Stimulated activated naive CD8-positive, alpha-beta T cell treated with anti-CD3 and anti-CD28 coated beads, Interleukin-15, Interleukin-2, amounts not matched to agents 100 ng/mL and 50 ng/mL, for 24 hours (primary cell): Measurements from ENCODE around the gene ITPKC.

Experiments
- H3K27ac Mint-ChIP-seq: one replicate; pipeline ENCODE4 v1.8.0; 2021; ENCODE audit warnings: mild to moderate bottlenecking, mixed read lengths
- H3K27me3 Mint-ChIP-seq: one replicate; pipeline ENCODE4 v1.8.0; 2021; ENCODE audit warnings: mixed read lengths
- H3K36me3 Mint-ChIP-seq: one replicate; pipeline ENCODE4 v1.8.0; 2021; ENCODE audit warnings: low read depth, mixed read lengths
- H3K4me1 Mint-ChIP-seq: one replicate; pipeline ENCODE4 v1.8.0; 2021; ENCODE audit warnings: low read depth, mixed read lengths
- H3K4me3 Mint-ChIP-seq: one replicate; pipeline ENCODE4 v1.8.0; 2021; ENCODE audit warnings: mild to moderate bottlenecking, mixed read lengths
- H3K9me3 Mint-ChIP-seq: one replicate; pipeline ENCODE4 v1.8.0; 2021; ENCODE audit warnings: mixed read lengths

The ITPKC gene

DNA sequence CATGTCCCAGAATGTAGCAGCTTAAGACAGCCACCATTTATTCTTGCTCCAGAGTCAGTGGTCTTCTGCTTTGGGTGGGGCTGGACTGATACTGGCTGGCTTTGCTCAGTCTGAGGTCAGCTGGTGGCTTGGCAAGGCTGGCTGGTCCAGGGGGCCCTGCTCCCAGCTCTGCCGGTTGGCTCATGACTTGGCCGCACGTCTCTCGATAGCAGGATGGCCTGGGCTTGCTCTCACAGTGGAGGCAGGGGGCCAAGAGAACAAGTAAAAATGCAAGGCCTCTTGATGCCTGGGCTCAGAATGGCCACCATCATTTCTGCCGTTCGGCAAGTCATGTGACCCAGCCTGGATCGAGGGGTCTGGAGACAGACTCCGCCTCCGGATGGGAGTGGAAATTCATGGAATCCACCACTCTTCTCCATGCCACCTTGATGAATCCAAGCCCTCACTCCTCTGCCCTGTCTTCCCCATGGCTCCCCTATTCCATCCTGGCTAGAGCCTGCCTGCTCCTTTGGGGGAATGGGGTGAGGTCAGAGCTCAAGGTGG lies 20.3 kb downstream of the ITPKC start:
- H3K27me3 Mint-ChIP-seq, result no peaks in the 10 kb centered on the region
- no peak overlapping the region for H3K4me3 Mint-ChIP-seq
- H3K4me1 Mint-ChIP-seq, result peaks cover 4% of the 10 kb centered on the region
- peaks cover 31% of the 10 kb centered on the region for H3K36me3 Mint-ChIP-seq
- no peak overlapping the region for H3K27ac Mint-ChIP-seq
- no peaks in the 10 kb centered on the region for H3K9me3 Mint-ChIP-seq

DNA sequence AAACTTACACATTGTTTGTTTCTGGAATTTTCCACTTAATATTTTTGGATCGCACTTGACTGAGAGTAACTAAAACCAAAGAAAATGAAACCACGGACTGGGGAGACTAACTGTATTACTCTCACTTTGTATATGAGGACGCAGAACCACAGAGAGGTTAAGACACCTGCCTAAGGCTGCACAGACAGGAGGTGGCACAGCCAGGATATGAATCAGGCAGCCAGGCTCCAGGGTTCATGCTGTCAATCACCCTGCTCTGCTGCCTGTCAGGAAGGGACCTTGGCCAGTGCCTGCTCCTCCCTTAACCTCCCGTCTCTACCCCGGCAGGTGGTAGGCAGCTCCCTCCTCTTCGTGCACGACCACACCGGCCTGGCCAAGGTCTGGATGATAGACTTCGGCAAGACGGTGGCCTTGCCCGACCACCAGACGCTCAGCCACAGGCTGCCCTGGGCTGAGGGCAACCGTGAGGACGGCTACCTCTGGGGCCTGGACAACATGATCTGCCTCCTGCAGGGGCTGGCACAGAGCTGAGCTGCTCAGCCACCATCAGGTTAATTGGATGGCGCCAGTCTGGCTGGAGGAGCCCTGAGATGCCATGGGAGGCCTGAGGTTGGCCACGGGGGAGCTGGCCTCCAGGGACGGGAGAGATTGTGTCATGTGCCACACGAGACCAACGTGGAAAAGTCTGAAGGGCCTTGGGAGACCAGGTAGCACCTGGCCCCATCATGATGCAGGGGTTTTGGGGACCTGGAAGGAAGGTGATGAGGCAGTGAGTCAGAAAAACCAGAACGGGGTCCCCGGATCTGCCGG lies 22.3 kb downstream of the ITPKC start:
- Mint-ChIP-seq H3K36me3 (peaks cover 15% of the 10 kb centered on the region), H3K4me3 (no peak overlapping the region), H3K27me3 (no peaks in the 10 kb centered on the region), H3K9me3 (no peaks in the 10 kb centered on the region), H3K27ac (peak overlapping the region; percentile 40), H3K4me1 (peaks cover 4% of the 10 kb centered on the region)

DNA sequence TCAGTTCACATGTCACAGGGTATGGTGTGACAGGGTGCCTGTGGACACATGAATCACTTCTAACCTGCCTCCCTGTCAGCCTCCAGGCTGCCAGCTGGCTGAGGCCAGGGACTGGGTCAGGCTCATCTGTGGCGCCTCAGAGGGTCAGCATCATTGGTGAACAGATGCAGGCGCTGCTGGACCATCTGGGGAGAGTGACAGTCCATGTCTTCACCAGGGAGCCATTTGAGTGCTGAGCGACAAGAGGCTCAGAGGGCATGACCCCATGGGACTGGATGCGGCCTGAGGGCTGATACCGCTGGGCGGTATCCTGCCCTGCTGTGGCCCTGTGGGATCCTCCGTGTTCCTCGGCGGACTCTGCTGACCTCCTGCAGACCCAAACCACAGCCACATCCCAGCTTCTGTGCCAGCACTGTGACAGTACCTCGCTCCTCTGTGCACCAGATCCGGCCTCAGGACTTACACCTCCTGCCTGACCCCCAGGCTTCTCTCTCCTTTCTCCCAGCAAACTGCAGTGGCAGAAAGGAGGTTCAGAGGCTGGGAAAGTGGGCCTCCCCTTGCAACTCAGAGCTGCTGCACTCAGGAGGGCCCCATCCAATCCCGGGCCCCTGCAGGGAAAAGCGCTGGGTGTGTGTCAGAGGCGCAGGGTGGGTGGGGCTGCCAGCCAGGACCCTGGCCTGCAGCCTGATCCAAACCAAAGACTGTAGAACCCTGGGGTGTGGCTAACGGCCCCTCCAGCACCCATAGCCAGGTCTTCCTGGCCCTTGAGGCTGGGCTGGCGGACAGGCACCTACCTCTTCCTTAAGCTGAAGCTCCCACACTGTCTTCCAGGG lies 23.2 kb downstream of the ITPKC start:
- Mint-ChIP-seq H3K4me3 (no peak overlapping the region), H3K36me3 (peaks cover 12% of the 10 kb centered on the region), H3K27me3 (no peaks in the 10 kb centered on the region), H3K4me1 (peaks cover 4% of the 10 kb centered on the region), H3K27ac (no peak overlapping the region), H3K9me3 (no peaks in the 10 kb centered on the region)

DNA sequence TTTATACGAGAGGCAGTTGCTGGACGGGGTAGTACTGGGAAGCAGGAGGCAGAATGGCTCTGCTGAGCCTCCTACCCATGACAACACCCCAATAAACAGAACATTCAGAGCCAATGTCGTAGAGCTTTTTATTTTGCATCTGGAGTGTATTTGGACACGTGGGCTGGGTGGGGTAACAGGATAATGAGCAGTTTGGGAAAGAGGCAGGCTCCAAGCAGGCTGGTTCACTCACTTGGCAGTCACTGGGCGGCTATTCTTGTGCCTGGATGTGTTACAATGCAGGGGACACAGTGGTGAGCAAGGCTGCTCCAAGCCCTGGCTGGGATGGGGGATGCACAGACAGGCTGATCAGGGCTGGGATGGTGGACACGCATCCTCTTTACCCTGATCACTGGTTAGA lies 23.8 kb downstream of the ITPKC start:
- Mint-ChIP-seq H3K9me3 (no peaks in the 10 kb centered on the region), H3K27ac (no peak overlapping the region), H3K36me3 (peaks cover 6% of the 10 kb centered on the region), H3K4me3 (no peak overlapping the region), H3K4me1 (peaks cover 4% of the 10 kb centered on the region), H3K27me3 (no peaks in the 10 kb centered on the region)

DNA sequence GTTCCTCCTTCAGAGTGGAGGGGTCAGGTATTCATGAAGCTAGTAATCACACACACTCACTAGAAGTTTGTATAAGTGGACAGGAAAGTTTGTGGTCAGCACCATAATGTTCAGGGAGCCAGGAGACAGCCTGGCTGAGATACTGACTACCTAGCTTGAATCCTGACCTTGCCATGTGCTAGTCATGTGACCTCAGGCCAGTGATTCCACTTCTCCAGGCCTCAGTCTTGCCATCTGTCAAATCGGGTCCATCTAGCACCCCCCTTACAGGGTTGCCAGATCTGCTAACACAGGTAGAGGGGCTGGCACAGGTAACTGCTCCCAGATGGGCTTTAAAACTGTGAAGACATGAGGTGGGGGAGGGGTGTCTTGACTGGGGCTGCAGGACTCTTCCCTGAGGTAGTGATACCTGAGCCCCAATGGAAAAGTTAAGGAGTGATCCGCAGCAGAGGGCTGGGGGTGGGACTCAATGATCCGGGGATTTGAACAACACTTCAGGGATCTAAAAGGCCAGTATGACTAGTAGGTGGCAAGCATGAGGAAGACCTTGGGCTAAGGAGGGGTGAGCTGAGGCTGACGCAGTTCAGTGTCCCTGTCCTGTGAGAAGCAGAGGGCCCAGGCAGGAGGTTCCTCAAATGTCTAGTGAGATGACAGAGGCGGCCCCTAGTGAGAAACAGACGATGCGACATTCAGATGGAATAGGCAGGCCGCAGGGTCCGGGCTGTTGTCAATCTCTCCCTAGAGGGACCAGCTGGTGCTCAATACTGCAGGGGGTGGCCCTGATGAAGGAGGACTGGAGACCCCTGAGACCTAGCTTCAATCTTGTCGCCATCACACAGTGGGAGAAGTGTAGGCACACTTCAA lies 24.8 kb downstream of the ITPKC start:
- no peak overlapping the region for H3K27ac Mint-ChIP-seq
- peaks cover 4% of the 10 kb centered on the region for H3K4me1 Mint-ChIP-seq
- no peaks in the 10 kb centered on the region for H3K27me3 Mint-ChIP-seq
- H3K36me3 Mint-ChIP-seq, result peaks cover 5% of the 10 kb centered on the region
- no peak overlapping the region for H3K4me3 Mint-ChIP-seq
- H3K9me3 Mint-ChIP-seq, result no peaks in the 10 kb centered on the region

DNA sequence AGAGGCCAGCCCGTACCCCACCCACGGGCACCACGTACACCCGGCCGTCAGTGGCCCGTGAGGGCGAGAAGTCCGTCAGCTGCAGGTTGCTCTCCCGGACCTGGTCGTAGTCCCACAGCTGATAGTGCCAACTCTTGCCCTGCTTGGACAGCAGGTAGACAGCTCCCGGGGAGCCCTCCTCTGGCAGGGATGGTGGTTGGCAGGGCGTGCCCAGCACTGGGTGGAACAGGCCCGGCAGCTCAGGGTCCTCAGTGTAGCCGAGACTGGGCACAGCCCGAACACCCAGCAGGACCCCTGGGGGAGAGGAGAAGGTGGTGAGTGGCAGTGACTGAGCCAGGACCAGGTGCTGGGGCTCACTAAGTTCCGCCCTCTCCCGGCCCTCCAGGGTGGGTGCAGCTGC lies 25.6 kb downstream of the ITPKC start:
- no peak overlapping the region for H3K4me3 Mint-ChIP-seq
- H3K27me3 Mint-ChIP-seq, result no peaks in the 10 kb centered on the region
- peaks cover 4% of the 10 kb centered on the region for H3K4me1 Mint-ChIP-seq
- peaks cover 5% of the 10 kb centered on the region for H3K36me3 Mint-ChIP-seq
- no peak overlapping the region for H3K27ac Mint-ChIP-seq
- no peaks in the 10 kb centered on the region for H3K9me3 Mint-ChIP-seq

DNA sequence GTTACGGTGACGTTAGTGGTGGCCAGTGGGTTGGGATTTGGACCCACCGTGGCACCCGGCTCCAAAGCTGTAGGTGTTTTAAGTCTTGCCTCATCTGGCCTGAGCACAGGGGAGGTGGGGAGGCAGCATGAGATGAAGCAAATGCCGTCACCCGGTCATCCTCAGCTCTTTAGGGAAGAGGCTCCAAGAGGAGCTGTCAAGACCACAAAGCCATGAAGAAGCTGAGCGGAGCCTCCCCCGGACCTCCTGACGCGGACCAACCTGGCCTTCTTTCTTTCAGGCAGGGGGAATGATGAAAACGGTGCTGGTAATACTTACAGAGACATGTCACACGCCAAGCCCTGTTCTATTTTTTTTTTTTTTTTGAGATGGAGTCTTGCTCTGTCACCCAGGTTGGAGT lies 26.0 kb downstream of the ITPKC start:
- H3K4me1 Mint-ChIP-seq, result peaks cover 4% of the 10 kb centered on the region
- H3K27ac Mint-ChIP-seq, result no peak overlapping the region
- no peak overlapping the region for H3K4me3 Mint-ChIP-seq
- H3K9me3 Mint-ChIP-seq, result no peaks in the 10 kb centered on the region
- no peaks in the 10 kb centered on the region for H3K27me3 Mint-ChIP-seq
- H3K36me3 Mint-ChIP-seq, result peaks cover 5% of the 10 kb centered on the region

DNA sequence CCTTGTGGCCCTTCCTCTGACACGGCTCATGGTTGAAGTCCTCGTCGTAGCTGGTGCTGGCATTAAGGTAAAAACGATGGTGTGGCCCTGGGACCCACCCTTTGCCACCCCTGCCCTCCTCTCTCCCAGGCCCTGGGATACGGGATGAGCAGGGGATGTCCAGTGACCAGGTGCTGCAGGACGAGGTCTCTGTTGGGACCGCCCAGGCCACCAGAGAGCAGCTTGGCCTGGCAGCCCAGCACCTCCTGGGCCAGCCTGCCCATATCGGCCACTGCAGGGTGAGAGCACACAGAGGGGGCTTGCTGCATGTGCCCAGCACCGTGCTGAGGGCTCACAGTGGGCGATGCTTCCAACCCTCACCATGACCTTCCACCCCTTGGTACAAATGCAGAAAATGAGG lies 27.0 kb downstream of the ITPKC start:
- no peaks in the 10 kb centered on the region for H3K27me3 Mint-ChIP-seq
- H3K4me1 Mint-ChIP-seq, result peaks cover 9% of the 10 kb centered on the region
- H3K27ac Mint-ChIP-seq, result no peak overlapping the region
- peaks cover 1% of the 10 kb centered on the region for H3K36me3 Mint-ChIP-seq
- no peak overlapping the region for H3K4me3 Mint-ChIP-seq
- H3K9me3 Mint-ChIP-seq, result no peaks in the 10 kb centered on the region

DNA sequence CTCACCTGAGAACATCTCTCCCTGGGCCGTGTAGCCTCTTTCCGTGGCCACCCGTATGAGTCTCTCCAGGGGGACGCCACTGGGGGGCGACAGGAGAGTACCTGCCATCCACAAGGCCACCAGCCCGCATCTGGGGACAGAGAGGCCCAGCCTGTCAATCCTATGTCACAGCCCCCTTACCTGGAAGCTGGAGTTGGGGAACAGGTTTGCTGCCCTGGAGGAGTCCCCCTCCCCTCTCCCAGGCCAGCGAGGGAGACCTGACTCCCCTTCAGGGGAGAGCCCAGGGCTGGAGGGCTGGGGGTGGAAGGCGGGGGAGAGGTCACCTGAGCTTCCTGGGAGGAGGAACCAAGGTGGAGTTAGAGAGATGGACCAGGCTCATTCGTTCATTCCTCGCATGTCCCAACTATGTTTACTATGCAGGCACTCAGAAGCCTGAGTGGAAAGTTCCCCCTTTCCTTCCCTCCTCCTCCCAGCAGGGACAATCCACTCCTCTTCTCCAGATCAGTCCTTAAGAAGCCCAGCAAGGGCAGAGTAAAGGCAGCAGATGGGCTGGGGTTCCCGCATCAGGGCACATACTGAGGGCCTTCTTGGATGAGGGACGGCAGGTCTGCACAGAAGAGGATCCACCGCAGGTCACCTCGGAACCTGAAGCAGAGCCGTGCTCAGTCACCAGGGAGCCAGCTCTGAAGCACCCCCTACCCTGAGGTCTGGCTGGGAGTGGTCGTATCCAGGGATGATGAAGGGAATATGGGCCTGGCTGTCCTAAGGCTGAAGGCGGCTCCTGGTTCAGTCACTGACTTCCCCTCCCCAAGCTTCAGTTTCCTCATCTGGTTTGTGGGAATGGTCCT lies 27.9 kb downstream of the ITPKC start:
- Mint-ChIP-seq H3K4me3 (no peak overlapping the region), H3K27me3 (no peaks in the 10 kb centered on the region), H3K4me1 (peaks cover 10% of the 10 kb centered on the region), H3K27ac (no peak overlapping the region), H3K9me3 (no peaks in the 10 kb centered on the region), H3K36me3 (no peaks in the 10 kb centered on the region)

DNA sequence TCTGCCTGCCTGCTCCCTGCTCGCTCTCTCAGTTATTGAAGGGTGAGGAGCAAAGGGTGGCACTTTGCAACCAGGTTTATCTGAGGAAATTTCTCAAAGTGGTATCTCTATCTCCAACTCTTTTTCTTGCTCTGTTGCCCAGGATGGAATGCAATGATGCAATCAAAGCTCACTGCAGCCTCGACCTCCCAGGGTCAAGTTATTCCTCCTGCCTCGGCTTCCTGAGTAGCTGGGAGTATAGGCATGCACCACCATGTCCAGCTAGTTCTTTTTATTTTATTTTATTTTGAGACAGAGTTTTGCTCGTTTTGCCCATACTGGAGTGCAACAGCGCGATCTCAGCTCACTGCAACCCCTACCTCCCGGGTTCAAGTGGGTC lies 28.5 kb downstream of the ITPKC start:
- Mint-ChIP-seq H3K27me3 (no peaks in the 10 kb centered on the region), H3K4me3 (no peak overlapping the region), H3K9me3 (no peaks in the 10 kb centered on the region), H3K27ac (no peak overlapping the region), H3K4me1 (peaks cover 16% of the 10 kb centered on the region), H3K36me3 (no peaks in the 10 kb centered on the region)

DNA sequence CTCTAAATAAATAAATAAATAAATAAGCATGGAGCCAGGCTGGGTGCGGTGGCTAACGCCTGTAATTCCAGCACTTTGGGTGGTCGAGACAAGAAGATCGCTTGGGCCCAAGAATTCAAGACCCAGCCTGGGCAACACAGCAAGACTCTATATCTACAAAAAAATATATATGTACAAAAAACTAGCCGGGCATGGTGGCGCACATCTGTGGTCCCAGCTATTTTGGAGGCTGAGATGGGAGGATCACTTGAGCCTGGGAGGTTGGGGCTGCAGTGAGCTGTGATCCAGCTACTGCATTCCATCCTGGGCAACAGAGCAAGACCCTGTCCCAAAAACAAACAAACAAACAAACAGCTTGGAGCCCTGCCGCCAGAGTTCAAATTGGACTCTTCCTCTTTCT lies 30.6 kb downstream of the ITPKC start:
- Mint-ChIP-seq H3K27me3 (no peaks in the 10 kb centered on the region), H3K9me3 (no peaks in the 10 kb centered on the region), H3K27ac (no peak overlapping the region), H3K4me3 (no peak overlapping the region), H3K36me3 (peaks cover 15% of the 10 kb centered on the region), H3K4me1 (peaks cover 32% of the 10 kb centered on the region)

DNA sequence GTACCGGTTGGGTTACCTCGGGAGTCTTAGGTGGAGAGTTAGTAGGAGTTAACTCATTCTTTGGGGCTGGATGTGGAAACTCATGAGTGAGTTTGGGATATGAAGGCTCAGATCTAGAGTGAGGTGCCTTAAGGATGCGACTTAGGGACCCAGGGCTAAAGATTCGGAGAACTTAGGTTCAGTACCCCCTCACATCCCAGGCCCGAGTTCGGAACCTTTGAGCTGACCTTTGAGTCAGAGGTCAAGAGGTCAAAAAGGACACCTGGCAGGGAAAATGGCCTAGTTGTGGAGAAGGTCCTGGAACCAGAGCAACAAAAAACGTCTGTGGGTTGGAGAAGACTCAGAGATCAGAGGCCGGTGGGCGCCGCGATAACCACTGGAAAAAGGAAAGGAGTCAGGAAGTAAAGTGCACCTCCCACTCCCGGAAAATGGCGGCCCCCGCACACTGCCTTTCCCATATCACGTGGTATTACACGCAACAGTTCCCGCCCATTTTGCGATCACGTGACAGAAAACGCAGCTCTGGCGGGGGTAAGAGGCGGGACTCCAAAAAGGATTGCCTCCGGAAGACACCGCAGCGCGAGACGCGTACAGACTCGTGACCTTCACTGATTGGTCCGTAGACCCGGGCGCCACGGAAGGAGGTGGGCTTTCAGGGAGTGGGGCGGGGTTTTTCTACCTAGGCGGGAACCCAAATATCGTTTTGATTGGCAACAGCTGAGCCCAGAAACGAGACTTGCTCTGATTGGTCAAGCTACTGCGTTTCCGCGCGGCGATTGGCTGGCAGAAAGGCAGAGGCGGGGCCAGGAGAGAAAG lies 33.4 kb downstream of the ITPKC start, which contains the start of gene ACTMAP:
Gene ACTMAP, minus strand, starts transcription at position 420 of the 816 bp plus-strand sequence. CDS start 674 bp downstream, outside the sequence.
- Mint-ChIP-seq H3K4me1 (peaks cover 50% of the 10 kb centered on the region), H3K27ac (peak within 1 kb of the TSS; percentile 98), H3K27me3 (no peaks in the 10 kb centered on the region), H3K36me3 (peaks cover 31% of the 10 kb centered on the region), H3K4me3 (peak within 1 kb of the TSS; percentile 95), H3K9me3 (no peaks in the 10 kb centered on the region)

DNA sequence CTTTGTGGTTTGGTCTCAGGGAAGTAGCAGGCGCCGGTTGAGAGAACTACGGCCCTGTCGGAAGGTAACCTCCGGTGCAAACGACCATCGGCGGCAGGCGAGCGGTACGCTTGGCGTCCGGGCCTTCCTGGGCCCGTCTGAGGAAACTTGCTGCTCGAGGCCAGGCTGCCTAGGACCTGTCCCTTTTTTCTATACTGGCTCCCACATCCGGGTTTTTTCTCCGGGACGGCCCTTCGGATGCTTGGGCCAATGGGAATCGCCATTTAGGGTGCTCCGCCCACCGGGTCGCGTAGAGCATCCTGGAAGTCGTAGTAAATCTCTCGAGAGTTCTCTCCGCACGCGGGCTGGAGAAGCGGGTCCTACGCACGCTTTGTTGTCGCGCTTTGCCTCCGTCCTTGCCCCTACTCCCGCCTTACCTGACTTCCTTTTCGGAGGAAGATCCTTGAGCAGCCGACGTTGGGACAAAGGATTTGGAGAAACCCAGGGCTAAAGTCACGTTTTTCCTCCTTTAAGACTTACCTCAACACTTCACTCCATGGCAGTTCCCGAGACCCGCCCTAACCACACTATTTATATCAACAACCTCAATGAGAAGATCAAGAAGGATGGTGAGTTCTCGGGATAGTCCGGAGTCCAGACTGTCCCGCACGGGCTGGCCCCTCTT lies 34.1 kb downstream of the ITPKC start, which contains the start of gene SNRPA:
Gene SNRPA, plus strand, starts transcription at position 330 of the 664 bp plus-strand sequence. Its CDS starts 206 bp downstream, at position 536.
- H3K36me3 Mint-ChIP-seq, result peaks cover 38% of the 10 kb centered on the region
- peak within 1 kb of the TSS; percentile 95 for H3K4me3 Mint-ChIP-seq
- peaks cover 57% of the 10 kb centered on the region for H3K4me1 Mint-ChIP-seq
- no peaks in the 10 kb centered on the region for H3K27me3 Mint-ChIP-seq
- no peaks in the 10 kb centered on the region for H3K9me3 Mint-ChIP-seq
- peak within 1 kb of the TSS; percentile 98 for H3K27ac Mint-ChIP-seq
